HEK293 (cell line): ENCODE results near the gene ZBTB48.

Experiments used
- CTCF ChIA-PET: fragments of 350-600 bp; formaldehyde crosslinking; extraction: SDS; loops from one replicate; lab custom pipeline; 2021; ENCODE audit warnings: antibody characterized with exemption; lab: Yijun Ruan, JAX
- POLR2A ChIA-PET: fragments of 300-600 bp; formaldehyde crosslinking; extraction: SDS; loops from one replicate; lab custom pipeline; 2020; ENCODE audit warnings: antibody characterized with exemption, inconsistent platforms; lab: Yijun Ruan, JAX
- H3K27ac ChIP-seq: fragments of 200-500 bp; sonication (Bioruptor generic); 2 replicates; pipeline ENCODE4 v1.5.1; 2014; ENCODE audit warnings: low read depth, low read length, control low read depth, inconsistent platforms; ENCODE audit errors: extremely low read depth
- H3K36me3 ChIP-seq, 2 experiments: fragments of 200-500 bp in 1 of 2; sonication (Bioruptor generic) in 1 of 2; 1 replicate in 1 of 2; 2 replicates in 1 of 2; pipeline ENCODE4 v1.5.1; 2014 to 2017; ENCODE audit warnings: inconsistent platforms in 2 of 2, low read length in 2 of 2; ENCODE audit not compliant: control insufficient read depth in 2 of 2, insufficient read depth in 1 of 2
- H3K4me1 ChIP-seq: fragments of 200-500 bp; sonication (Bioruptor generic); 2 replicates; pipeline ENCODE4 v1.5.1; 2014; ENCODE audit warnings: mild to moderate bottlenecking, low read length, inconsistent platforms; ENCODE audit not compliant: control insufficient read depth, insufficient read depth
- H3K4me3 ChIP-seq: 2 replicates; pipeline ENCODE4 v1.5.1; 2011; ENCODE audit warnings: low read depth, mild to moderate bottlenecking, control low read depth, low read length, moderate library complexity
- H3K9me3 ChIP-seq: fragments of 200-500 bp; sonication (Bioruptor generic); 2 replicates; pipeline ENCODE4 v1.5.1; 2014; ENCODE audit warnings: low read depth, low read length, inconsistent platforms; ENCODE audit not compliant: control insufficient read depth, insufficient read depth
- EGR2 ChIP-seq: fragments of 450-650 bp; formaldehyde crosslinking; IDR thresholded peaks from 2 replicates; pipeline ENCODE4 v1.5.1; 2016; ENCODE audit warnings: low read depth, missing biosample characterization, missing genetic modification characterization
- FEZF1 ChIP-seq: fragments of 450-650 bp; formaldehyde crosslinking; IDR thresholded peaks from 2 replicates; pipeline ENCODE4 v1.5.1; 2016; ENCODE audit warnings: missing biosample characterization, missing genetic modification characterization
- GFI1B ChIP-seq: fragments of 450-650 bp; formaldehyde crosslinking; IDR thresholded peaks from 2 replicates; pipeline ENCODE4 v1.5.1; 2016; ENCODE audit warnings: missing biosample characterization, missing genetic modification characterization
- IKZF3 ChIP-seq: fragments of 450-650 bp; IDR thresholded peaks from 2 replicates; pipeline ENCODE4 v1.5.0; 2018; ENCODE audit warnings: missing biosample characterization, mild to moderate bottlenecking, missing genetic modification characterization, moderate library complexity
- MZF1 ChIP-seq: fragments of 450-650 bp; formaldehyde crosslinking; IDR thresholded peaks from 2 replicates; pipeline ENCODE4 v1.5.1; 2017; ENCODE audit warnings: missing biosample characterization, missing genetic modification characterization, borderline replicate concordance
- SALL2 ChIP-seq: fragments of 450-650 bp; formaldehyde crosslinking; IDR thresholded peaks from 2 replicates; pipeline ENCODE4 v1.5.0; 2017; ENCODE audit warnings: missing biosample characterization, mild to moderate bottlenecking, missing genetic modification characterization, borderline replicate concordance
- SCRT1 ChIP-seq: fragments of 450-650 bp; formaldehyde crosslinking; IDR thresholded peaks from 2 replicates; pipeline ENCODE4 v1.5.1; 2016; ENCODE audit warnings: missing biosample characterization, missing genetic modification characterization, borderline replicate concordance
- SETDB1 ChIP-seq: IDR thresholded peaks from one replicate; pipeline ENCODE4 v1.6.1; 2017; ENCODE audit warnings: mild to moderate bottlenecking, low read length, moderate library complexity, mixed read lengths; ENCODE audit not compliant: insufficient read length
- SP7 ChIP-seq: fragments of 450-650 bp; formaldehyde crosslinking; IDR thresholded peaks from 2 replicates; pipeline ENCODE4 v1.5.1; 2016; ENCODE audit warnings: missing biosample characterization, missing genetic modification characterization
- TRIM28 ChIP-seq: IDR thresholded peaks from 2 replicates; pipeline ENCODE4 v1.6.1; 2011; ENCODE audit warnings: low read length, control low read depth, borderline replicate concordance
- YY1 ChIP-seq: fragments of 450-650 bp; formaldehyde crosslinking; IDR thresholded peaks from 2 replicates; pipeline ENCODE4 v1.5.1; 2018; ENCODE audit warnings: missing biosample characterization, missing genetic modification characterization
- ZBTB17 ChIP-seq: fragments of 450-650 bp; formaldehyde crosslinking; IDR thresholded peaks from 2 replicates; pipeline ENCODE4 v1.5.1; 2016; ENCODE audit warnings: missing biosample characterization, missing genetic modification characterization
- ZBTB20 ChIP-seq: fragments of 450-650 bp; formaldehyde crosslinking; IDR thresholded peaks from 2 replicates; pipeline ENCODE4 v1.5.1; 2016; ENCODE audit warnings: missing biosample characterization, missing genetic modification characterization
- ZNF112 ChIP-seq: fragments of 450-650 bp; formaldehyde crosslinking; IDR thresholded peaks from 2 replicates; pipeline ENCODE4 v1.5.0; 2017; ENCODE audit warnings: missing biosample characterization, missing genetic modification characterization
- ZNF155 ChIP-seq: fragments of 450-650 bp; formaldehyde crosslinking; IDR thresholded peaks from 2 replicates; pipeline ENCODE4 v1.5.1; 2016; ENCODE audit warnings: missing biosample characterization, missing genetic modification characterization
- ZNF2 ChIP-seq: fragments of 450-650 bp; formaldehyde crosslinking; IDR thresholded peaks from 2 replicates; pipeline ENCODE4 v1.5.1; 2016; ENCODE audit warnings: missing biosample characterization, missing genetic modification characterization
- ZNF221 ChIP-seq: fragments of 450-650 bp; formaldehyde crosslinking; IDR thresholded peaks from 2 replicates; pipeline ENCODE4 v1.5.1; 2017; ENCODE audit warnings: missing biosample characterization, missing genetic modification characterization, borderline replicate concordance
- ZNF292 ChIP-seq: fragments of 450-650 bp; formaldehyde crosslinking; IDR thresholded peaks from 2 replicates; pipeline ENCODE4 v1.5.1; 2016; ENCODE audit warnings: low read depth, missing biosample characterization, missing genetic modification characterization, borderline replicate concordance
- ZNF335 ChIP-seq: fragments of 450-650 bp; formaldehyde crosslinking; conservative IDR thresholded peaks from 2 replicates; pipeline ENCODE4 v1.5.1; 2016; ENCODE audit warnings: missing biosample characterization, missing genetic modification characterization
- ZNF341 ChIP-seq: fragments of 450-650 bp; formaldehyde crosslinking; IDR thresholded peaks from 2 replicates; pipeline ENCODE4; 2016; ENCODE audit warnings: low read depth, missing biosample characterization, missing genetic modification characterization
- ZNF423 ChIP-seq: fragments of 450-650 bp; formaldehyde crosslinking; IDR thresholded peaks from 2 replicates; pipeline ENCODE4 v1.5.1; 2016; ENCODE audit warnings: missing biosample characterization, missing genetic modification characterization
- ZNF501 ChIP-seq: fragments of 450-650 bp; formaldehyde crosslinking; IDR thresholded peaks from 2 replicates; pipeline ENCODE4 v1.5.1; 2016; ENCODE audit warnings: missing biosample characterization, missing genetic modification characterization
- ZNF664 ChIP-seq: fragments of 450-650 bp; formaldehyde crosslinking; IDR thresholded peaks from 2 replicates; pipeline ENCODE4 v1.5.1; 2016; ENCODE audit warnings: missing biosample characterization, missing genetic modification characterization
- ZNF76 ChIP-seq: fragments of 450-650 bp; formaldehyde crosslinking; IDR thresholded peaks from 2 replicates; pipeline ENCODE4; 2016; ENCODE audit warnings: low read depth, missing biosample characterization, missing genetic modification characterization, borderline replicate concordance
- ZNF830 ChIP-seq: fragments of 450-650 bp; IDR thresholded peaks from 2 replicates; pipeline ENCODE4 v1.5.0; 2018; ENCODE audit warnings: missing biosample characterization, missing genetic modification characterization, low read depth, mild to moderate bottlenecking, moderate library complexity
- TF ChIP-seq, protein P1 (sequence below): fragments of 450-650 bp; formaldehyde crosslinking; IDR thresholded peaks from 2 replicates; pipeline ENCODE4 v1.5.1; 2016; ENCODE audit warnings: missing biosample characterization, missing genetic modification characterization
- TF ChIP-seq, protein P2 (sequence below): fragments of 450-650 bp; formaldehyde crosslinking; IDR thresholded peaks from 2 replicates; pipeline ENCODE4 v1.5.1; 2016; ENCODE audit warnings: missing biosample characterization, missing genetic modification characterization
- TF ChIP-seq, protein P3 (sequence below): fragments of 450-650 bp; formaldehyde crosslinking; IDR thresholded peaks from 2 replicates; pipeline ENCODE4 v1.5.1; 2017; ENCODE audit warnings: missing biosample characterization, missing genetic modification characterization
- TF ChIP-seq, protein P4 (sequence below): fragments of 450-650 bp; formaldehyde crosslinking; optimal IDR thresholded peaks from 2 replicates; pipeline ENCODE3; 2016; ENCODE audit warnings: missing biosample characterization, mild to moderate bottlenecking, missing genetic modification characterization
- TF ChIP-seq, protein P5 (sequence below): fragments of 450-650 bp; formaldehyde crosslinking; IDR thresholded peaks from 2 replicates; pipeline ENCODE4 v1.5.1; 2016; ENCODE audit warnings: missing biosample characterization, missing genetic modification characterization

The ZBTB48 gene

DNA sequence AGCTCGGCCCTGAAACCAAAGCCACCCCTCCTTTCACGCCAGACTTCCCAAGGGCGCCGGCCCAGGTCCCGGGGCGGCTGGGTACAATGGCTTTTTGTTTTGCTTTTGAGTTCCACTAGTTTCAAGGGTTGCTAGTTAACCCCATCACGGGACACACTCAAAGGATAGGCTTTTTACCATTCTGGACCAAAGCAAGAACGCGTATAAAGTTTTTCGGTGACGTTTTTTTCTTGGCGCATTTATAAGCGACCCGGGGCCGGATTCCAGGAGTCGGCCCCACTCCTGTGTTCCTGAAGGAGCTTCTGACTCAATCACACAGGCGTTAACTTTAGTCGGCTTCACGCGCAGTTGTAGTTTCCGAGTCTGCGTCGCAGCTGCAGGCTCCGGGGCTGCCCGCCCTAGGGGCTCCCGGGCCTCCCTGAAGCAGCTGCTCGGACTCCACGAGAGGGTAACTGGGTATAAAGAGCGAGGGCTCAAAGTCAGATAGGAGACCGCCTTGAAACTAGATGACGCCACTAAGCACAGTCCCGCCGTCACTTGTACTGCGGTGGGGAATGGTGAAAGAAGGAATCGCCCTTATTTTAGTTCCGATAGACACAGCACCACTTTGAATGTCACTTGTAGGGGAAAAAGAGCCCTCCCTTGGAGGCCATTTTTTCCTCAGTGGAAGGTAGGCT is 23.6 kb downstream of the ZBTB48 start (continued):
- TF ChIP-seq, protein P1, sequence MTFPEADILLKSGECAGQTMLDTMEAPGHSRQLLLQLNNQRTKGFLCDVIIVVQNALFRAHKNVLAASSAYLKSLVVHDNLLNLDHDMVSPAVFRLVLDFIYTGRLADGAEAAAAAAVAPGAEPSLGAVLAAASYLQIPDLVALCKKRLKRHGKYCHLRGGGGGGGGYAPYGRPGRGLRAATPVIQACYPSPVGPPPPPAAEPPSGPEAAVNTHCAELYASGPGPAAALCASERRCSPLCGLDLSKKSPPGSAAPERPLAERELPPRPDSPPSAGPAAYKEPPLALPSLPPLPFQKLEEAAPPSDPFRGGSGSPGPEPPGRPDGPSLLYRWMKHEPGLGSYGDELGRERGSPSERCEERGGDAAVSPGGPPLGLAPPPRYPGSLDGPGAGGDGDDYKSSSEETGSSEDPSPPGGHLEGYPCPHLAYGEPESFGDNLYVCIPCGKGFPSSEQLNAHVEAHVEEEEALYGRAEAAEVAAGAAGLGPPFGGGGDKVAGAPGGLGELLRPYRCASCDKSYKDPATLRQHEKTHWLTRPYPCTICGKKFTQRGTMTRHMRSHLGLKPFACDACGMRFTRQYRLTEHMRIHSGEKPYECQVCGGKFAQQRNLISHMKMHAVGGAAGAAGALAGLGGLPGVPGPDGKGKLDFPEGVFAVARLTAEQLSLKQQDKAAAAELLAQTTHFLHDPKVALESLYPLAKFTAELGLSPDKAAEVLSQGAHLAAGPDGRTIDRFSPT: no peak
- TF ChIP-seq, protein P2, sequence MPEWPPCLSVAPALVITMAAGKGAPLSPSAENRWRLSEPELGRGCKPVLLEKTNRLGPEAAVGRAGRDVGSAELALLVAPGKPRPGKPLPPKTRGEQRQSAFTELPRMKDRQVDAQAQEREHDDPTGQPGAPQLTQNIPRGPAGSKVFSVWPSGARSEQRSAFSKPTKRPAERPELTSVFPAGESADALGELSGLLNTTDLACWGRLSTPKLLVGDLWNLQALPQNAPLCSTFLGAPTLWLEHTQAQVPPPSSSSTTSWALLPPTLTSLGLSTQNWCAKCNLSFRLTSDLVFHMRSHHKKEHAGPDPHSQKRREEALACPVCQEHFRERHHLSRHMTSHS: no peak
- TF ChIP-seq MZF1 (tag by site-specific recombination) (no peak), ZNF664 (tag by site-specific recombination) (no peak), SP7 (tag by site-specific recombination) (peak; percentile 52)
- TF ChIP-seq, protein P3, sequence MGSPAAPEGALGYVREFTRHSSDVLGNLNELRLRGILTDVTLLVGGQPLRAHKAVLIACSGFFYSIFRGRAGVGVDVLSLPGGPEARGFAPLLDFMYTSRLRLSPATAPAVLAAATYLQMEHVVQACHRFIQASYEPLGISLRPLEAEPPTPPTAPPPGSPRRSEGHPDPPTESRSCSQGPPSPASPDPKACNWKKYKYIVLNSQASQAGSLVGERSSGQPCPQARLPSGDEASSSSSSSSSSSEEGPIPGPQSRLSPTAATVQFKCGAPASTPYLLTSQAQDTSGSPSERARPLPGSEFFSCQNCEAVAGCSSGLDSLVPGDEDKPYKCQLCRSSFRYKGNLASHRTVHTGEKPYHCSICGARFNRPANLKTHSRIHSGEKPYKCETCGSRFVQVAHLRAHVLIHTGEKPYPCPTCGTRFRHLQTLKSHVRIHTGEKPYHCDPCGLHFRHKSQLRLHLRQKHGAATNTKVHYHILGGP (tag by site-specific recombination): no peak

DNA sequence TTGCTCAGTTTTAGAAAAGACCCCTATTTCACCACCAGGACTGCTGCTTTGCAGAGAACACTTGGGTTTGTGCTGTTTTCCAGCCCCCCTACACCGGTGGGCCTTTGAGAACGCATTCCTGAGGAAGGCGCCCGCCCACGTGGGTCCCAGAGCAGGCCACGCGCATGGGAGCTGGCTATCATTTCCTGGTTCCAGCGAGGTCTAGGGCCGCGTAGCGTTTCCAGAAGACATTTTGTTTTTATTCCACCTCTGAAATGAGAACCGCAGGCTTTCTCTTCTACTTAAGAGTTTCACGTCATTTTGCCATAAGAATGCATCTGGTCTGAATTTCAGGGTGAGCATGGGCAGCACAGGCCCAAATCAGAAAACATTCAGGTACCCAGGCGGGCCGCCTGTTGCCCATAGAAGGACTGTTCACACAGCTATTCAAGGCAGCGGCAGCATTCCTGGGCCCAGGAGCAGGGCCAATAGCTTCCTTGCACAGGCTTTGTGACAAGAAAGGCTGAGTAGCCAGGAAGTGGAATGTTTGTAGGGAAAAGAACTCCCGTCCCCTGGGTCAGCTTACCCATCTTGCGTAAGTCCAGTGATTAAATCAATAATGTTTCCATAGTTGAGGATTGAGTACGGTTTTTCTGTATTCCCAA is 24.2 kb downstream of the ZBTB48 start:
- peaks cover 0 to 13% of the 10 kb centered on the region in 2 experiments; a peak in 1 of 3 replicates for H3K36me3 ChIP-seq
- H3K9me3 ChIP-seq: no peaks in the 10 kb centered on the region
- CTCF ChIA-PET: interaction anchor here (0.5 to 2.0 kb wide), 2 partner anchors 114 to 259 kb away, joined by 3 to 6 read pairs; no protein-coding TSS in a partner anchor
- H3K4me3 ChIP-seq: no peak overlapping the region
- H3K27ac ChIP-seq: peak overlapping the region; percentile 79
- POLR2A ChIA-PET: interaction anchor here (0.7 to 3.5 kb wide), 6 partner anchors 8 to 75 kb away, joined by 3 to 25 read pairs (median 6); partner anchors contain the start of genes PHF13, THAP3 and ZBTB48
- H3K4me1 ChIP-seq: no peaks in the 10 kb centered on the region
- TF ChIP-seq ZNF2 (no peak), ZNF221 (tag by site-specific recombination) (no peak), TRIM28 (no peak), ZNF292 (tag by site-specific recombination) (no peak), ZNF155 (no peak), ZNF335 (tag by site-specific recombination) (peak; percentile 72), ZBTB17 (no peak), ZNF76 (no peak), SETDB1 (no peak), SCRT1 (tag by site-specific recombination) (peak; percentile 50; the same call in 1 of the 2 replicates), IKZF3 (tag by site-specific recombination) (no peak), ZNF112 (tag by site-specific recombination) (no peak), EGR2 (tag by site-specific recombination) (peak; percentile 56; the same call in 1 of the 2 replicates), ZNF501 (peak; percentile 29; the same call in 1 of the 2 replicates), ZNF423 (tag by site-specific recombination) (no peak), ZBTB20 (tag by site-specific recombination) (peak; percentile 90), YY1 (tag by site-specific recombination) (peak; percentile 76; the same call in 1 of the 2 replicates), ZNF830 (tag by site-specific recombination) (no peak), ZNF341 (tag by site-specific recombination) (no peak), SALL2 (tag by site-specific recombination) (no peak), FEZF1 (tag by site-specific recombination) (no peak), GFI1B (tag by site-specific recombination) (no peak)
- TF ChIP-seq, protein P4, sequence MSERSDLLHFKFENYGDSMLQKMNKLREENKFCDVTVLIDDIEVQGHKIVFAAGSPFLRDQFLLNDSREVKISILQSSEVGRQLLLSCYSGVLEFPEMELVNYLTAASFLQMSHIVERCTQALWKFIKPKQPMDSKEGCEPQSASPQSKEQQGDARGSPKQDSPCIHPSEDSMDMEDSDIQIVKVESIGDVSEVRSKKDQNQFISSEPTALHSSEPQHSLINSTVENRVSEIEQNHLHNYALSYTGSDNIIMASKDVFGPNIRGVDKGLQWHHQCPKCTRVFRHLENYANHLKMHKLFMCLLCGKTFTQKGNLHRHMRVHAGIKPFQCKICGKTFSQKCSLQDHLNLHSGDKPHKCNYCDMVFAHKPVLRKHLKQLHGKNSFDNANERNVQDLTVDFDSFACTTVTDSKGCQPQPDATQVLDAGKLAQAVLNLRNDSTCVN (tag by site-specific recombination): peak; percentile 17
- TF ChIP-seq, protein P5, sequence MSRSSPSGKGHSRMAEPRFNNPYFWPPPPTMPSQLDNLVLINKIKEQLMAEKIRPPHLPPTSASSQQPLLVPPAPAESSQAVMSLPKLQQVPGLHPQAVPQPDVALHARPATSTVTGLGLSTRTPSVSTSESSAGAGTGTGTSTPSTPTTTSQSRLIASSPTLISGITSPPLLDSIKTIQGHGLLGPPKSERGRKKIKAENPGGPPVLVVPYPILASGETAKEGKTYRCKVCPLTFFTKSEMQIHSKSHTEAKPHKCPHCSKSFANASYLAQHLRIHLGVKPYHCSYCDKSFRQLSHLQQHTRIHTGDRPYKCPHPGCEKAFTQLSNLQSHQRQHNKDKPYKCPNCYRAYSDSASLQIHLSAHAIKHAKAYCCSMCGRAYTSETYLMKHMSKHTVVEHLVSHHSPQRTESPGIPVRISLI (tag by site-specific recombination): no peak
